ENCODE data around the gene AFF2.

Gene AFF2

DNA sequence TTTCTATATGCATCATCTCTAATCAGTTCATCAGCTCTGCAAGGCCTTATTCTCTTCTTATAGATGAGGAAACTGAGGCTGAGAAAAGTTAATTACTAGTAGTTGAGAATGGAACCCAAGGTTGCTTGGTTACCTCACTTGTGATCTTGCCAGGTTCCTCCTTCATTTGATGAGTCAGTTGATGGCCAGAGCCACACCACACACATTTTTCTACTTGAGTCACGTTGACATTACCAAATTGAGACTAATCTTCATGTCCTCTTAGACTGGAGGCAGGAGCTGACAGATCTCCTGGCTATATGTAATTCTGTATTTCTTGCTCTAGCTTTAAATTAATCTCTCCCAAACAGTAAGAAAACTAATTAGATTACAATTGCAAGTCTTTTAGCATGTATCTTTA lies 428.4 kb downstream of the AFF2 start:
- DNase-seq (ENCODE audit: low spot score), result peak; percentile 49

DNA sequence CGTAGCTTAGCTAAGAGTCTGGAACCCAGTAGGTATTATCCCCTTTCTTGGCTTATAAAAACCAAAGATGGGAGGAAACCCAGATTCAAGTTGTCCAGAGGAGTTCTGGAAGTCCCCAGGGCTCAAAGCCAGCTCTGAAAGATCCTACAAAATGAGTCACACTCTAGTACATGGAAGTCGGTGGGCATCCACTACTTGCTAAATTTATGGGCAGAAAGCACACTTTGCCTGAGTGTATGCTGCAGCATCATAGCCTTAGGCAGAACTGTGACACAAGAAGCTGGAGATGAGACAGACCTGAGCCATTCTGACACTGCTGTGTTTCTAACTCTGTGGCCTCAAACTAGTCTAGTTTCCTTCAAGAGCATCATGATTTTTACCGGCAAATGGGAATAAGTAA lies 429.3 kb downstream of the AFF2 start:
- peak; percentile 35 for DNase-seq (ENCODE audit: low spot score)

DNA sequence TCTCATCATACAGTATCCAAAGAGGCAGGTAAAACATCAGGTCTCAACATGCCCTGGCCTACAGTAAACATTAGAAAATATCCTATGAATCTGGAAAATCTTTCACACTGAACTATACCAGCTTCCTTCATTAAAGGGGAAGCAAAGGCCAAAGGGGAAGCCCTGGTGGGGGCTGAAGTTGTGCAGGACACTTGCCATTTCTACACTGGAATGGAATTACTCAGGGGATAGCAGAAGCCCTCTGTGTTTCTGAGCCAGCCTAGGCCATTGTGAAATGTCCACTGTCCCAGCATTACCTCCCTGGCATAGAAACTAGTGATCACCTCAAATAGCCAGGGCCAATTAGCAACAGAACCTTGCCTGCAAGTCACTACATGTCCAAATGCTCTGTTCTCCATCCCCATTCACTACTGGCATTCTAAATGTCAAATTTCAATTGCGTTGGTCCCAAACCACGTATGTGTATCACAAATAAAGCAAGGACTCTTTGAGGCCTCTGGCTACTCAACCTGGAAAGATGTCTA lies 429.9 kb downstream of the AFF2 start:
- DNase-seq (ENCODE audit: low spot score), result no peak

DNA sequence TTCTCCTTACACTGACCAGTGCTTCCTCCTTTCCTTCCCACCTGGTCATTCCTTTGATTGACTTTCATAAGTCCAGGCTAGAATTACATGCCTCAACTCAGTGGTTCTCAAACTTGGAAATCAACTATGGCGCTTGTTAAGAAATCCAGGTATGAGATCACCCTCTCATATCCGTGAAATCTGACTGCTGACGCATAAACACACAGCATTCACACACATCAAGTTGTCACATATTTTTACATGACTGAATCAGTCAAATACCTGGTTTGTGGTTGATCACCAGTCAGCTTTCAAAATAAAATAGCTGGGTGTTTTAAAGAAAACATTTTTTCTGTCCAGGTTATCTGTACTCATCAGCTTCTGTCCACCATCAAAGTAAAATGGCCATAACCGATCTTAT lies 433.5 kb downstream of the AFF2 start:
- no peak for DNase-seq (ENCODE audit: low spot score)

DNA sequence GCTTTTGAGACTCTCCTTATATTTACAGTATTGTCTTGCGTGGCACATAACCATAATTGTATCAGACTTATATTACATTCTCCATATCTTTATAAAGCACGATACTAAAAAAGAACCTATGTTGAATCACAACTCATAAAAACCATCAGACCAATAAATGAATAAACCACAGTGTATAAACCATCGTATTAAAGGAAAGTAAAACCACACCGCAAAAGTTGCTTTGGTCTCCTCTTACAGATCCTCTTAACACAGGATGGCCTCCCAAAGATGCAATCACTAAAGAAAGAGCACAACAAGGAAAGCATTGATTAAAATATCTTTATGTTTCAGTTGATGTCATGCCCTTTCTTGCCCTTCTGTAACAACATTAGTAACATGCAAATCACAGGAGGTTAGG lies 437.9 kb downstream of the AFF2 start:
- no peak for DNase-seq (ENCODE audit: low spot score)

DNA sequence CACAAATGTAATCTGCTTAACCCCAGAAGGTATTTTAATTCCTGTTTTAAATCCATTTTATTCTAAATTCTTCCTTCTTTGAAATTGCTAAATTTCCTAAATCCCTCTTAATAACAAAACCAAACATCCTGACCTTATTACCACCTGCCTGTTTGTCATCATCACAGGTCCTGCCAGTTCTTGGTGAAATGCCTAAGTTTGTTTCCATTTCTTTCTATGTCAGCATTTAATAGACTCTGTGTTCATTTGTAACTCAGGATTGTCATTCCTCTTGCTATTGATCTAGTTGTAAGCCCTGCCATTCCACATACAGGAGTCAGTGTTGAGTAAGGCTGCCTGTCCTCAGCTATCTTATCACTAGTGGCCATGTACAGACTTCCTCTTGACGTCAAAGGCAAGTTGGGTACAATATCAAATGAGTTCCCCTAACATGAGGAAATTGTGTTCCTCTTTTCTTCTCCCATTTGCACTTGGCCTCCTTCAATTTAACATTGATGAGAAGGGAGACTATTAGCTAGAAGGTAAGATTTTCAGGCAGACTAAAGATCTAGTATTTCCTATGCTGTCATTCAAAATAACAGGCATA lies 440.1 kb downstream of the AFF2 start:
- DNase-seq (ENCODE audit: low spot score), result no peak

DNA sequence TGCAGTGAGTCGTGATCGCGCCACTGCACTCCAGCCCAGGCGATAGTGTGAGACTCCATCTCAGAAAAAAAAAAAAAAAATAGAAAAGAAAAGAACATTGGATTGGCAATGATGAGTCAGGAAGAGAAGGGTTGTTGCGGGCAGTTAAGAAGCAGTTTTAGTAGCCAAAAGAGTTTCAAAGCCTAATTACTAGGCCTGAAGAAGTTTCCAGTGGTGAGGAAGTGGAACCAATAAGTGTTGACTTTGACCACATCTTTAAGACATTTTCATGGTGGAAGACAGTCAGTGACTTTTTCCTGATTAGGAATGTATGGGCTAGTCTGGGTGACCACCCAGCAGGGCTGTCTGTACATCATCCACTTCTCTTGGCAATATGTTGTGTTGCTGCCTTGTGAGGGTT lies 442.3 kb downstream of the AFF2 start:
- DNase-seq (ENCODE audit: low spot score), result no peak

DNA sequence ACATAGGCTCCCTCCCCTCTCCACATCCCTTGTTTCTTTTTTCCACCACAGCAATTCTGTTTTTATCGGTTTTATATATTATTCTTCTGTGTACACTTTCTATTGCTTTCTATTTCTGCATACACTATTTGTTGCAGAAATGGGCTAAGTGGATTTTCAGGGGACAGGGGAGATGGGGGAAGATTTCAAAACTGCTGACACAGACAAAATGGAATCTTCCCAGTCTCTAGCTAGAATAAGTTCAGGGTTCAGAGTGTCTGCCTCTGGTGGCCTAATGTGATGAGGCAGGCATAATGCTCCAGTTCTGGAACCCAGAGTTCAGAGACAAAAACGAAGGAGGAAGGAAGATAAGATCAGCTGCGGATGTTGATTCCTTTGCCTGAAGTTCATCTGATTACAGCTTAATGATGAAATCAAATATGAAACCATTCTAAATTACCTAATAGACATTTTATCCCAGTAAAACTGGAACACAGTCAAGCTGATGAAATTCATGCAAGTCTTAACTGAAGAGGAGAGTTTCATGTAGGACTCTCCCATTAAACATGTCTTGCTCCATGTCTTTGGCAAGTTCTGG lies 447.1 kb downstream of the AFF2 start:
- DNase-seq (ENCODE audit: low spot score), result no peak

DNA sequence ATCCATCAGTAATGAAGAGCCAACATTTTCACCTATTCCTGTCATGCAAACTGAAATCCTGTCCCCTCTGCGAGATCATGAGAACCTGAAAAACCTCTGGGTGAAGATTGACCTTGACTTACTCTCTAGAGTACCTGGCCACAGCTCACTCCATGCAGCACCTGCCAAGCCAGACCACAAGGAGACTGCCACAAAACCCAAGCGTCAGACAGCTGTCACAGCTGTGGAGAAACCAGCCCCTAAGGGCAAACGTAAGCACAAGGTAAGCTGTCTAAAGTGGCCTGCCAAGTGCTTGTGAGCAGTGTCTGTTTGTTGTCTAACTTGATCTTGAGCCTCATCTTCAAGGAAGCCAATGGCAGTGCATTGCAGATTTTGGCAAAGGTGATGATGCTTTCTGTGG lies 455.9 kb downstream of the AFF2 start:
- DNase-seq (ENCODE audit: low spot score), result no peak

DNA sequence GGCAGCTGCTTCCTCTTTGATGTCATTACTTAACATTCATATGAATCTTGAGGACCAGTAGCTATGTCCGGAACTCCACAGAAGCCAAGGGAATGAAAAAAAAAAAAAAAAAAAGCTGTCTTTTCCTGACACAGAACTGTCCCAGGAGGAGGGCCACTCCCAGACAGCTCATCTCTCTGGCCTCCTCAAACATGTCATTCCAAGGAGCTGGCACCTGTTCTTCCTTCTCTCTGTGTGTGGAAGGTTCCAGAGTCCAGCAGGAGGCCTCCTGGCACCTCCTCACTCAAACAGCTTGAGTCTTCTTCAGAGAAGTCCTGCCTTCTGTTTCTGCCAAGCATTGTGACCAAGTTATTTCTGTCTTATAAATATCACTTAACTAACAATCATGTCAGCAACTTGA lies 458.5 kb downstream of the AFF2 start:
- peak; percentile 31 for DNase-seq (ENCODE audit: low spot score)

DNA sequence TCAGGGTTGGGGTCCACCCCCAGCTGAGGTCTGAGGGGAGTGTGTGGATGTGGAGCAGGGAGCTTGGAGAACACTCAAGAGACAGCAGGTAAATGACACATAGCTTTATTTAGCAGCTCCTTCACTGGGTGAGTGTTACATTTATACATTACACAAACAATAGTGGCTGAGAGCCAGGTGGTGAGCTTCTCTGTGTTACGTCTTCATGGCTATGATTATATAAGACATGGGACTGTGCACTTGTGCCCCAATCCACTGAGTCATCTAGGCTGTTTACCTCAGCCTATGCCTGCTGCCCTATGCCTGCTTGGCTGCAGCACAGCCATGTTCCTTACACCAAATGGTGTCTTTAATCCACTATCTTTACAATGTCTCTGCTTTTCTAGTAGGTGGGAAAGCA lies 459.6 kb downstream of the AFF2 start:
- DNase-seq (ENCODE audit: low spot score), result no peak

DNA sequence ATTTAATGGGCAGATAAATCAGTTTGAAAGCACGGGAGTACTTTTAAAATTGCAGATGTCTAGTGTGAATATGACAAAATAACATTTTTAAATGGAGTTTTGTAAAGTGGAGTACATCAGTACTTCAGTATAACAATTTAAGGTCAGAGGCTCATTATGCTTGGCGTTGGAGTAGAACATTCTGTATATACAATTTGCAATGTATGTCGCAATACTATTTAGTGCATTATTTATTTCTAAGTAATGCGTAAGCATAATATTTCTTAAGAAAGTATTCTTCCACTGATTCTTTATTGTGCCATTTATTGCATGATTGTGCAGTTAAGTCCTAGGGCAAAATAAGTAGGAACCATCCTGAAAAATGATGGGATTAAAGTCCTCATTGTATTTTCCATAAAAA lies 461.6 kb downstream of the AFF2 start:
- no peak for DNase-seq (ENCODE audit: low spot score)

DNA sequence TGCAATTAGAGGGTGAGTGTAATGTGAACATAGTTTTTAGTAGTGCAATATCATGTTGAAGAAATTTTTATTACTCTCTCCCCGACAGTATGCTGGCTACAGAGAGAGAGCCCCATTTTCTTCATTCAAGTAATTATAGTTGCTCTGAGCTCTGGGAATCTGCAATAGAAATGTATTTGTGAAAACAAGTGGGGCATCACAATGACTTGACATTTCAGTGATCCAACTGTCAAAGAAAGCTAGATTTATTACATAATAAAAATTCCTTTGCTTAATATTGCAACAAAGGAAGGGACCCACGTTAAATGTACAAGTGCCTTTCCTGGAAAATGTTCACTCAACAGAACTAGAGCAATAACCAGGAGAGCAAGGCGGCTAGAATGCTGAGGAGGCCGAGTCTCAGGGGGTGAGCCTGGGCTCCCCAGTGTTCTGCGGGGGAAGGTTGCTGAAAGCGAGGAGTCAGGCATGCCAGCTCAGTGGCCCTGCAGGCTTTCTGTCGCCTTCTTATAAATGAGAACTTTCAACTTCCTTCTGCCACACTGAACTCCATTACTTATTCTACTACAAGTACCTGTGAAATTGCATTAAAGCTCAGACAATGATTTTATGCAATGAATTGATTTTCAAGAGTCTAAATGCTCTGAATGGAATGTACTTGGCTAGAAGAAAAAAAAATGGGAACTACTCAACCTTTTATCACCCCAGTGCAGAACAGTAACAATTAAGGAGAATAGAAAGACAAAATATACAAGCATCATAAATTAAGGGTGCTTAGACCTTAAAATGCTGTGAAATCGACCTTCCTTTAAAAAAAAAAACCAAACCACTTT lies 476.4 kb downstream of the AFF2 start:
- DNase-seq (ENCODE audit: low spot score), result no peak

DNA sequence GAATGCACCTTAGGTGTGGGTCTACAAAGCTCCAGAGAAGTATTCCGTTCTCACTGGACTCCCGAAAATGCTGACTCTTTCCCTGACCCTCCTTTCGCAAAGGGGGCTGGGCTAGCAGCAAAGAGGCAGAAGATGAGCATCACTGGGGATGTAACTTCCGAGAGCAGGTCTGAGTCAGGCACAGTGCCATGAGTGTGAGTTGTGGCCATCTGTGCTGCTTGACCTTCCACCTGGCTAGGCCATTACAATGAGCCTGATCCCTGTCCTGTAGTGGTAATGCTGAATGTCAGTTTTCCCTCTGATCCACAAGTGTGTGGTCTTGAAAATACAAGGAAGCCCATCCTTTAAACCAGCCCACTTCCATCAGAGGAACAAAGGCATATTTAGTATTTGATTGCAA lies 479.4 kb downstream of the AFF2 start:
- DNase-seq (ENCODE audit: low spot score), result no peak

DNA sequence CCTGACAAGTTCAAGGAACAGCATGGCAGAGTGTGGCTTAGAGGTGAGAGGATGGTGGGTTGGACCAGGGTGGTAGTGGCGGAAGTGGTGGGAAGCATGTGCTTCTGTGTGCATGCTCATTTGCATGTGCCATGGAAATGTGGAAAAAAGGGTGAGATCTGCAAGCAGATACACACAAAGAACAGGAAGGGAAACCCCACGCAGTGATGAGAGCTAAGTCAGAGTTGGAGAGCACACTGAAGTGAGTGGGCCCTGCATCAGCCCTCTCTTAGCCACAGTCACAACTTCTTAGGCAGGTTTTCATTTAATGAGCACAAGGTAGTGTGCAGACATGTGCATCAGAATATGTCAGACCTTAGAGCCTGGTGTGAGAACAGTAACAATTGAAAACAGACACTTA lies 483.8 kb downstream of the AFF2 start:
- DNase-seq (ENCODE audit: low spot score), result no peak

DNA sequence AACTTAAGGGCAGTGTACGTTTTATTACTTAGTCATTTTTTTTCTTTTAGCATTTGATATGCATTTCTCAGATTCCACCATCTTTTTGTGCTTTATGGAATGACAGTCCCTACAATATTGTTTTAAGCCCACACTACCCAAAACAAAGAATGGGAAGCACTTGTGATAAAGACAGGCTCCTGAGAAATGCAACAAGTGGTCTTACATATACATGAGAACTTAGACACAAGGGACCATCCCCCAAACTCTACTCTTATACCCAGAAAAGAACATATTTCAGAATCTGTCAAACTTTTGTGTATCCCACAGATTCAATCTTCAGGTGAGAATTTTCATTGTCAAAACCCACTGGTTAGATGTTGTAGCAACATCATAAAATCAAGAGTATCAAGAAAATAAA lies 491.1 kb downstream of the AFF2 start:
- DNase-seq (ENCODE audit: low spot score), result no peak

DNA sequence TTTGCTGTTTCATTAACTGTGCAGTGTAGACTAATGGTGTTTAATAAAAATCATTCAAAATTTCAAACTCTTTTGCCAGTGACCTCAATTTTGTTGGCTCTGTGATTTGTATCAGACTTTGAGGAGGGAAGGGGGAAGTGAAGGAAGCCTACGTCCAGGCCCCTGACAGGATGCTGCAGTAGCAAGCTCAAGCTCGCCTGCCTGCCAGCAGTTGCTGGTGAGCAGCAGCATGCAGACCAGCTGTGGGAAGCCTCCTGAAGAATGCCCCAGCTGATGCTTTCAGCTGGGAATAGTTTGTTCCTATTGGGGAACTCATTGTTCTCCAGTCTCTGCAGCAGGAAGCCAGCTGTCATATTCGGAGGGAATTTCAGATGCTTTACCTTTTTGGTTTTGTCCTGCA lies 495.2 kb downstream of the AFF2 start:
- DNase-seq (ENCODE audit: low spot score), result no peak

DNA sequence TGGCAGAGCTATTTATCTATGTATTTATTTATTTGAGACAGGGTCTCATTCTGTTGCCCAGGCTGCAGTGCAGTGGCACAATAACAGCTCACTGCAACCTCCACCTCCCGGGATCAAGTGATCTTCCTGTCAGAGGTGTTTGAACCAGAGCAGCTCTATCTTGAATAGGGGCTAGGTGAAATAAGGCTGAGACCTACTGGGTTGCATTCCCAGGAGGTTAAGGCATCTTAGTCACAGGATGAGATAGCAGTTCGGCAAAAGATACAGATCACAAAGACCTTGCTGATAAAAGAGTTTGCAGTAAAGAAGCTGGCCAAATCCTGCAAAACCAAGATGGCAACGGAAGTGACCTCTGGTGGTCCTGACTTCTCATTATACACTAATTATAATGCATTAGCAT lies 501.9 kb downstream of the AFF2 start:
- DNase-seq (ENCODE audit: low spot score), result no peak

DNA sequence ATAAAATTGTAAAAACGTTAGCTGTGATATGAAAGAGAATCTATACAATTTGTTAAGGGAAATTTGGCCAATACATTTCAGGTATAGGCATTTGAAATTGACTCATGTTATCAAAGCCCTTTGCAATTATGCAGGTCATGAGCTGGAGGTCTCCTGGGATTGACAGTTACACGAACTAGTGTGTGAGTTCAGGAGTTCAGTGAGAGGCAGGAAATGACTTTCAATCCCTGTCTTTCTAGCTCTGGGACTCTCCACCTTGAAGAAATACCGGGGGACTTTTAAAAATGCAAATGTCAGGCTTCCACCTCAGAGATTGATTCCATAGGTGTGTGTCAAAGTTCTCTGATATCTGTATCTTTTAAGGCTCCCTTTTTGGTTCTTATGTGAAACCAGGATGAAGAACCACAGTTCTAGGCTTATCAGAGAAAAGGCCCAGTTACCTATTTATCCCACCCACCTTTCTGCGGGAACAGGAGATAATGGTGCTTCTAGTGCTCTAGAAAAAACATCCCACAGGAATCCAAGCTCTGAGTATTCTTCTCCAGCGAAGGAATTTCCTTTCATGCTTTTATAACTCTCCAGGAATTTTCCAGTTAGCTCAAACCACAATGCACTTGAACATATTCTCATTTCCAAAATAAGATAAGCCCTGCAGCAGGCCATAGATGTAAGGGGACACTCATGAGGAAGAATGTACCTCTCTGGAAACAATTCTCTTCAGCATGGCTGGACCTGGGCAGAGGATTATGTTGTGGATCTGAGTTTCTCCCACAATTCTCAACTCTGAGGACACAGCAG lies 503.6 kb downstream of the AFF2 start:
- peak; percentile 18 for DNase-seq (ENCODE audit: low spot score)

DNA sequence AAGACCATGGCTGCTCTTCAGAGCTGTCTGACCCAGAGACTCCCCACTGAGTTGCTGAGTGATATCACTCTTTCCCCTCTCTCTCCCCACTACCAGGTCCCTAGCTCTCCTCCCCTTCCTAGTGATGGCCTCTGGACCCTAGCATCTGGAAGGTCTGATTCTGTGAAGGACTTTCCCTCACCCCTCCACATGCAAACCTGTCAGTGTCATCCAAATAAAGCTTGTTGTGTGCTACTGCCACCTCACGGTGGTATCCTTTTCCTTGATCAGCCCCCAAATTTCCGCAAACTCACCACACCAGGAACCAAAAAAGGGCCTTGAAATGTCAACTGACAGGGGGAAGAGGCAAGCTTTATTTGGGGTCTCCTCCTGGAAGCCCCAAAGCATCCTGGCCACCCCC lies 504.5 kb downstream of the AFF2 start:
- no peak for DNase-seq (ENCODE audit: low spot score)

DNA sequence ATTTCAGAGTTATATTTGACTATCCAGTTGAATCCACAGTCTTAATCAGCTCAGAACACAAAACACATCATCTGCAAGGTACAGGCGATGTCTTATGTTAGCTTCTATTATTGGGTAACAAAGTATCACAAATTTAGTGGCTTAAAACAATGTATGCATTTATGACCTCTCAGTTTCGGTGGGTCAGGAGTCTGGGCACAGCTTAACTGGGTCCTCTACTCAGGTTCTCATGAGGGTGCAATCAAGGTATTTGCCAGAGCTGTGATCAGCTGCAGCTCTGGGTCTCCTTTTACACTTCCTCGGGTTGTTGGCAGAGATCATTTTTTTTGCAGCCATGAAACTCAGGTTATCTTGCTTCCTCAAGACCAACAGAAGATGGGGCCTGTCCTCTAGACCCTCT lies 505.8 kb downstream of the AFF2 start:
- DNase-seq (ENCODE audit: low spot score), result no peak

DNA sequence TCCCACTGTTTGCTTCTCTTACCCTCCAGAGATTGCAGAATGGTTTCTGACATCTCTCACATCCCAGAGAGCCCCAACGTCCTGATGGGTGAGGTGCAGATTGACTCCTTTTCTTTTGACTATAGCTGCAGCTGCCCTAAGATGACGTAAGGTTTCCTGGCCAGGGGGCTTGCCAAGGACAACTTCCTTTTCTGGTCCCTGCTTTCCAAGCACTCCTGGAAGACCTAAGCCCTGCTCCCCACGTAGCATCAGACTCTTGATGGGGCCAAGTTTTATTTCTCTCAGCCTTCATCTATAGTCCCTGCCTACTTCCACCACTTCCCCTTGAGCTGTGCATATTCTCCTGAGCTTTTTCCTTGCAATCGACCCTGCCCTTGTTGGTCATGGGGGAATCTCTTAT lies 507.0 kb downstream of the AFF2 start:
- no peak for DNase-seq (ENCODE audit: low spot score)
